Spleen (tissue), 7 donors: ENCODE data around the gene DST.

Experiments used
- POLR2A ChIP-seq, 3 donors: fragments of 450-650 bp; IDR thresholded peaks; one replicate each; pipeline ENCODE4 v1.5.1; 2017; ENCODE audit warnings: antibody characterized with exemption in 3 of 3, mild to moderate bottlenecking in 1 of 3
- TF ChIP-seq, protein P1 (sequence below), 11 experiments: fragments of 200-600 bp in 7 of 11; fragments of 450-650 bp in 4 of 11; sonication (generic) in 4 of 11; IDR thresholded peaks in 8 of 11; conservative IDR thresholded peaks in 3 of 11; 1 replicate in 7 of 11; 2 replicates in 4 of 11; pipeline versions ENCODE4 v1.4.0 to v1.8.0; 2016 to 2021; ENCODE audit warnings: antibody characterized with exemption in 11 of 11, inconsistent platforms in 4 of 11, mild to moderate bottlenecking in 1 of 11
- donor health status: DM: no; HTN: no; CAD: no; lungs with moderate emphysema.
- donor health status: DM: no; HTN: no; CAD: no.
- donor health status: DM: no; HTN: no; CAD: no.

DNA sequence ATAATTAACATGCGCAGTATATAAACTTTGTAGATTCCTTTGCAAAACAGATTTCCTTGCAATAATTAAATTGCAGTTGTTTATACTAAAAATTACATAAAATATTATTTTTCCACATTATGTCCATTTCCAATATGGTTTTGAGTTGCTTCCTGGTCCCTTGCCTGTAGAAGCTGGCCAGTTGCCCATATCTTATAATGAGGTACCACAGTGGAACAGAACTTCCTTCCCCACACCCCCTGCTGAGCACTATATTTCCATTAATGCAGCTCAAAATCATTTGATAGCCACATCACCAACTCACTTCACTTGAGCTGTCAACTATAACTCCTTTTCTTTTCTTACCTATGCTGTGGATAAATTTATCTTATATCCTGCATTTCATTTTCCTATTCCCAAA lies 194.6 kb downstream of the DST start:
- TF ChIP-seq, protein P1, sequence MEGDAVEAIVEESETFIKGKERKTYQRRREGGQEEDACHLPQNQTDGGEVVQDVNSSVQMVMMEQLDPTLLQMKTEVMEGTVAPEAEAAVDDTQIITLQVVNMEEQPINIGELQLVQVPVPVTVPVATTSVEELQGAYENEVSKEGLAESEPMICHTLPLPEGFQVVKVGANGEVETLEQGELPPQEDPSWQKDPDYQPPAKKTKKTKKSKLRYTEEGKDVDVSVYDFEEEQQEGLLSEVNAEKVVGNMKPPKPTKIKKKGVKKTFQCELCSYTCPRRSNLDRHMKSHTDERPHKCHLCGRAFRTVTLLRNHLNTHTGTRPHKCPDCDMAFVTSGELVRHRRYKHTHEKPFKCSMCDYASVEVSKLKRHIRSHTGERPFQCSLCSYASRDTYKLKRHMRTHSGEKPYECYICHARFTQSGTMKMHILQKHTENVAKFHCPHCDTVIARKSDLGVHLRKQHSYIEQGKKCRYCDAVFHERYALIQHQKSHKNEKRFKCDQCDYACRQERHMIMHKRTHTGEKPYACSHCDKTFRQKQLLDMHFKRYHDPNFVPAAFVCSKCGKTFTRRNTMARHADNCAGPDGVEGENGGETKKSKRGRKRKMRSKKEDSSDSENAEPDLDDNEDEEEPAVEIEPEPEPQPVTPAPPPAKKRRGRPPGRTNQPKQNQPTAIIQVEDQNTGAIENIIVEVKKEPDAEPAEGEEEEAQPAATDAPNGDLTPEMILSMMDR (IDR thresholded peaks at IDR 0.05 in 8 of 11, conservative IDR thresholded peaks at IDR 0.05 in 3 of 11): no peak
- no peak for TF ChIP-seq POLR2A (IDR thresholded peaks at IDR 0.05)
